ENCODE data around the gene HBZ. TPM values are rescaled to one million over a fixed set of nuclear protein-coding genes. Genes with fewer than 3 reads are reported as not detected.
A peak's percentile ranks its signal among the peaks of the same experiment; 100 is the strongest.

HBZ gene
- total and polyA plus RNA-seq, 2 of the 13 experiments (the other 11 are each of a cell fraction or from before 2014, with no cell fraction given), result 0.21 TPM; not detected in 1

GRCh38 chr16:180681-181564 lies 28.5 kb downstream of the HBZ start (continued):
- TF ChIP-seq, protein P1, sequence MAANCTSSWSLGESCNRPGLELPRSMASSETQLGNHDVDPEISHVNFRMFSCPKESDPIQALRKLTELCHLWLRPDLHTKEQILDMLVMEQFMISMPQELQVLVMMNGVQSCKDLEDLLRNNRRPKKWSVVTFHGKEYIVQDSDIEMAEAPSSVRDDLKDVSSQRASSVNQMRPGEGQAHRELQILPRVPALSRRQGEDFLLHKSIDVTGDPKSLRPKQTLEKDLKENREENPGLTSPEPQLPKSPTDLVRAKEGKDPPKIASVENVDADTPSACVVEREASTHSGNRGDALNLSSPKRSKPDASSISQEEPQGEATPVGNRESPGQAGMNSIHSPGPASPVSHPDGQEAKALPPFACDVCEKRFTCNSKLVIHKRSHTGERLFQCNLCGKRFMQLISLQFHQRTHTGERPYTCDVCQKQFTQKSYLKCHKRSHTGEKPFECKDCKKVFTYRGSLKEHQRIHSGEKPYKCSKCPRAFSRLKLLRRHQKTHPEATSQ (CRISPR knock-in tag; IDR thresholded peaks at IDR 0.05; ENCODE audit: borderline replicate concordance), result peak; percentile 93
- TF ChIP-seq, protein P2, sequence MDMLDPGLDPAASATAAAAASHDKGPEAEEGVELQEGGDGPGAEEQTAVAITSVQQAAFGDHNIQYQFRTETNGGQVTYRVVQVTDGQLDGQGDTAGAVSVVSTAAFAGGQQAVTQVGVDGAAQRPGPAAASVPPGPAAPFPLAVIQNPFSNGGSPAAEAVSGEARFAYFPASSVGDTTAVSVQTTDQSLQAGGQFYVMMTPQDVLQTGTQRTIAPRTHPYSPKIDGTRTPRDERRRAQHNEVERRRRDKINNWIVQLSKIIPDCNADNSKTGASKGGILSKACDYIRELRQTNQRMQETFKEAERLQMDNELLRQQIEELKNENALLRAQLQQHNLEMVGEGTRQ (IDR thresholded peaks at IDR 0.05; ENCODE audit: low read depth, low read length), result no peak
- TF ChIP-seq, protein P2 (CRISPR knock-in tag; IDR thresholded peaks at IDR 0.05; ENCODE audit: borderline replicate concordance), result peak; percentile 52; the same call in 1 of the 2 replicates
- TF ChIP-seq ZNF232 (CRISPR knock-in tag; IDR thresholded peaks at IDR 0.05; ENCODE audit: borderline replicate concordance) (peak; percentile 96), SMAD1 (CRISPR knock-in tag; IDR thresholded peaks at IDR 0.05; ENCODE audit: borderline replicate concordance, low read depth) (no peak), ZNF33B (CRISPR knock-in tag; IDR thresholded peaks at IDR 0.05) (peak; percentile 98), ZNF563 (CRISPR knock-in tag; IDR thresholded peaks at IDR 0.05) (peak; percentile 99), ZNF329 (CRISPR knock-in tag; IDR thresholded peaks at IDR 0.05; ENCODE audit: low read depth) (peak; percentile 94)
- TF ChIP-seq, protein P3, sequence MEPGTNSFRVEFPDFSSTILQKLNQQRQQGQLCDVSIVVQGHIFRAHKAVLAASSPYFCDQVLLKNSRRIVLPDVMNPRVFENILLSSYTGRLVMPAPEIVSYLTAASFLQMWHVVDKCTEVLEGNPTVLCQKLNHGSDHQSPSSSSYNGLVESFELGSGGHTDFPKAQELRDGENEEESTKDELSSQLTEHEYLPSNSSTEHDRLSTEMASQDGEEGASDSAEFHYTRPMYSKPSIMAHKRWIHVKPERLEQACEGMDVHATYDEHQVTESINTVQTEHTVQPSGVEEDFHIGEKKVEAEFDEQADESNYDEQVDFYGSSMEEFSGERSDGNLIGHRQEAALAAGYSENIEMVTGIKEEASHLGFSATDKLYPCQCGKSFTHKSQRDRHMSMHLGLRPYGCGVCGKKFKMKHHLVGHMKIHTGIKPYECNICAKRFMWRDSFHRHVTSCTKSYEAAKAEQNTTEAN (CRISPR knock-in tag; conservative IDR thresholded peaks at IDR 0.05), result peak; percentile 96
- TF ChIP-seq, protein P4, sequence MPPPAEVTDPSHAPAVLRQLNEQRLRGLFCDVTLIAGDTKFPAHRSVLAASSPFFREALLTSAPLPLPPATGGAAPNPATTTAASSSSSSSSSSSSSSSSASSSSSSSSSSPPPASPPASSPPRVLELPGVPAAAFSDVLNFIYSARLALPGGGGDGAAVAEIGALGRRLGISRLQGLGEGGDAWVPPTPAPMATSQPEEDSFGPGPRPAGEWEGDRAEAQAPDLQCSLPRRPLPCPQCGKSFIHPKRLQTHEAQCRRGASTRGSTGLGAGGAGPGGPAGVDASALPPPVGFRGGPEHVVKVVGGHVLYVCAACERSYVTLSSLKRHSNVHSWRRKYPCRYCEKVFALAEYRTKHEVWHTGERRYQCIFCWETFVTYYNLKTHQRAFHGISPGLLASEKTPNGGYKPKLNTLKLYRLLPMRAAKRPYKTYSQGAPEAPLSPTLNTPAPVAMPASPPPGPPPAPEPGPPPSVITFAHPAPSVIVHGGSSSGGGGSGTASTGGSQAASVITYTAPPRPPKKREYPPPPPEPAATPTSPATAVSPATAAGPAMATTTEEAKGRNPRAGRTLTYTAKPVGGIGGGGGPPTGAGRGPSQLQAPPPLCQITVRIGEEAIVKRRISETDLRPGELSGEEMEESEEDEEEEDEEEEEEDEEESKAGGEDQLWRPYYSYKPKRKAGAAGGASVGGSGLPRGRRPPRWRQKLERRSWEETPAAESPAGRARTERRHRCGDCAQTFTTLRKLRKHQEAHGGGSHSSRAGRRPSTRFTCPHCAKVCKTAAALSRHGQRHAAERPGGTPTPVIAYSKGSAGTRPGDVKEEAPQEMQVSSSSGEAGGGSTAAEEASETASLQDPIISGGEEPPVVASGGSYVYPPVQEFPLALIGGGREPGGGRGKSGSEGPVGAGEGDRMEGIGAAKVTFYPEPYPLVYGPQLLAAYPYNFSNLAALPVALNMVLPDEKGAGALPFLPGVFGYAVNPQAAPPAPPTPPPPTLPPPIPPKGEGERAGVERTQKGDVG (CRISPR knock-in tag; IDR thresholded peaks at IDR 0.05; ENCODE audit: borderline replicate concordance), result peak; percentile 63; the same call in 1 of the 2 replicates
- TF ChIP-seq, protein P5, sequence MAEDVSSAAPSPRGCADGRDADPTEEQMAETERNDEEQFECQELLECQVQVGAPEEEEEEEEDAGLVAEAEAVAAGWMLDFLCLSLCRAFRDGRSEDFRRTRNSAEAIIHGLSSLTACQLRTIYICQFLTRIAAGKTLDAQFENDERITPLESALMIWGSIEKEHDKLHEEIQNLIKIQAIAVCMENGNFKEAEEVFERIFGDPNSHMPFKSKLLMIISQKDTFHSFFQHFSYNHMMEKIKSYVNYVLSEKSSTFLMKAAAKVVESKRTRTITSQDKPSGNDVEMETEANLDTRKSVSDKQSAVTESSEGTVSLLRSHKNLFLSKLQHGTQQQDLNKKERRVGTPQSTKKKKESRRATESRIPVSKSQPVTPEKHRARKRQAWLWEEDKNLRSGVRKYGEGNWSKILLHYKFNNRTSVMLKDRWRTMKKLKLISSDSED (CRISPR knock-in tag; IDR thresholded peaks at IDR 0.05), result peak; percentile 98
- TF ChIP-seq, protein P6, sequence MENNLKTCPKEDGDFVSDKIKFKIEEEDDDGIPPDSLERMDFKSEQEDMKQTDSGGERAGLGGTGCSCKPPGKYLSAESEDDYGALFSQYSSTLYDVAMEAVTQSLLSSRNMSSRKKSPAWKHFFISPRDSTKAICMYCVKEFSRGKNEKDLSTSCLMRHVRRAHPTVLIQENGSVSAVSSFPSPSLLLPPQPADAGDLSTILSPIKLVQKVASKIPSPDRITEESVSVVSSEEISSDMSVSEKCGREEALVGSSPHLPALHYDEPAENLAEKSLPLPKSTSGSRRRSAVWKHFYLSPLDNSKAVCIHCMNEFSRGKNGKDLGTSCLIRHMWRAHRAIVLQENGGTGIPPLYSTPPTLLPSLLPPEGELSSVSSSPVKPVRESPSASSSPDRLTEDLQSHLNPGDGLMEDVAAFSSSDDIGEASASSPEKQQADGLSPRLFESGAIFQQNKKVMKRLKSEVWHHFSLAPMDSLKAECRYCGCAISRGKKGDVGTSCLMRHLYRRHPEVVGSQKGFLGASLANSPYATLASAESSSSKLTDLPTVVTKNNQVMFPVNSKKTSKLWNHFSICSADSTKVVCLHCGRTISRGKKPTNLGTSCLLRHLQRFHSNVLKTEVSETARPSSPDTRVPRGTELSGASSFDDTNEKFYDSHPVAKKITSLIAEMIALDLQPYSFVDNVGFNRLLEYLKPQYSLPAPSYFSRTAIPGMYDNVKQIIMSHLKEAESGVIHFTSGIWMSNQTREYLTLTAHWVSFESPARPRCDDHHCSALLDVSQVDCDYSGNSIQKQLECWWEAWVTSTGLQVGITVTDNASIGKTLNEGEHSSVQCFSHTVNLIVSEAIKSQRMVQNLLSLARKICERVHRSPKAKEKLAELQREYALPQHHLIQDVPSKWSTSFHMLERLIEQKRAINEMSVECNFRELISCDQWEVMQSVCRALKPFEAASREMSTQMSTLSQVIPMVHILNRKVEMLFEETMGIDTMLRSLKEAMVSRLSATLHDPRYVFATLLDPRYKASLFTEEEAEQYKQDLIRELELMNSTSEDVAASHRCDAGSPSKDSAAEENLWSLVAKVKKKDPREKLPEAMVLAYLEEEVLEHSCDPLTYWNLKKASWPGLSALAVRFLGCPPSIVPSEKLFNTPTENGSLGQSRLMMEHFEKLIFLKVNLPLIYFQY (CRISPR knock-in tag; IDR thresholded peaks at IDR 0.05; ENCODE audit: borderline replicate concordance), result peak; percentile 93; the same call in 1 of the 2 replicates
